Mesenteric fat pad (tissue), 1 donor: Measurements from ENCODE around the gene OSBPL5. TPM values are rescaled to one million over a fixed set of nuclear protein-coding genes. Genes with fewer than 3 reads are reported as not detected.

Source experiments
- DNase-seq: peaks from one replicate; pipeline ENCODE4 v3.0.0-alpha.2; 2020; ENCODE audit warnings: low spot score
- total RNA-seq: library from RNA; stranded (reverse); fragmentation: NEBNext Ultra II Directional; extraction: Animal tissue kit (Norgen Biotek cat#: 25700); gene quantifications from one replicate; pipeline ENCODE4 v1.2.1, GENCODE V29; 2021
- donor health status: DM: yes; HTN: yes; CAD: no.

Gene OSBPL5
- total RNA-seq, 1 donor from 2014 or later: 41.4 TPM

DNA sequence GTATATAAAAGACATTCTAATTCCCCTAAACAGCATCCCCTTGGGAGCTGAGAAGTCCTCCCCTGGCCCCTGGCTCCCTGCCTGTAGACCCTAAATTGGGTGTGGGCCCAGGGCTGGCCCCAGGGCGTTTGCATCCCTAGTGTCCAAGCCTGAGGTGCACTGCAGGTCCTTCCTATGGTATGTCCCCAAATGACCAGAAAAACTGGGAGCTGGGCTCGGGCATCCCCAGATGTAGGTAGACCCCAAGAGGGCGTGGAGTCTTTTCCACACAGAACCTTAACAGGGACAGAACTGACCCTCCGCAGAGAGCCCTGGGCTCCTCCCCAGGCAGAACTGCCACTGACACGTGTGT, 782 bp upstream of the OSBPL5 start:
- DNase-seq: no peak

DNA sequence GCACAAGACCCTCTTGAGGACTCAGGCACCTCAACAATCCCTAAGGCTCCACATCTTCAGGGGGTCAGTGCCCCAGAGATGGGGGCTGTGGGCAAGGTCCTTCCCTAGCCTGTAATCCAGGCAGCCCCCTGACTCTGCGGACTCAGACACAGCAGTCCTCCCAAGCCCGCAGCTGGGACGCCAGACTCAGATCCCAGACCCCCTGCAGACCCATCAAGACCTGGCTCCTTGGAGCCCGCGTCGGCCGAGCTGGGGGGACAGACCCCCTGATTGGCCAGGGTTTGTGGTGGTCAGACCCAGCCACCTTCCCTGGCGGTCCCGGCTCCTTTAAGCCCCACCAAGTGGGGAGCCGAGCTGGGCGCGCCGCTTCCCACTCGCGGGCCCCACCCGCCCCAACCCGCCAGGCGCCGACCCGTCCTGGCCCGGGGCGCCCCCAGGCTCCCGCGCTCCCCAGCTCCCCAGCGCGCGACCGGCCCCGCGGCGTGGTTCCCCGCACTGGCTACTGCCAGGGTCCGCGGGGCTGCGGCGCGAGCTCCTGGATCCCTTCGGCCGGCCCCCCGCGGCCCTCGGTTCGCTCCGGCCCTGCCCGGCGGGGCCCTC, 458 bp downstream of the OSBPL5 start:
- DNase-seq: no peak

DNA sequence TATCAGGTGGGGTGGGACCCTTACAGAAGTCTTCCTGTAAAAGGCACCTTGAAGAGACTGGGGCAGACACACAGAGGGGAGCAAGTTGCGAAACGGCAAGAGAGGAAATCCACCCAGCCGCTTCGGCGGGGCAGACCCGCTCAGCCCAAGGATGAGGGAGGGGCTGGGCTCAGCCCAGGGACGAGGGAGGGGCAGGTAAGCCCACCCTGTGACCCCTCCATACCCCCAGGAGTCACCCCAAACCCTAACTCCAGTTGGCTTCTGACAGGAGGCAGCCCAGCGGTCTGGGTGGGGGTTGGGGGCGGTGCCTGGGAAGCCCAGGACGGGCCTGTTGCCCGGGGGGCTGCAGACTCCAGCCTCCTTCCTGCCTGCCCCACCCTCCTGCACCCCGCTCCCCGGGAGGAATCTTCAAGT, 965 bp downstream of the OSBPL5 start:
- DNase-seq: no peak

DNA sequence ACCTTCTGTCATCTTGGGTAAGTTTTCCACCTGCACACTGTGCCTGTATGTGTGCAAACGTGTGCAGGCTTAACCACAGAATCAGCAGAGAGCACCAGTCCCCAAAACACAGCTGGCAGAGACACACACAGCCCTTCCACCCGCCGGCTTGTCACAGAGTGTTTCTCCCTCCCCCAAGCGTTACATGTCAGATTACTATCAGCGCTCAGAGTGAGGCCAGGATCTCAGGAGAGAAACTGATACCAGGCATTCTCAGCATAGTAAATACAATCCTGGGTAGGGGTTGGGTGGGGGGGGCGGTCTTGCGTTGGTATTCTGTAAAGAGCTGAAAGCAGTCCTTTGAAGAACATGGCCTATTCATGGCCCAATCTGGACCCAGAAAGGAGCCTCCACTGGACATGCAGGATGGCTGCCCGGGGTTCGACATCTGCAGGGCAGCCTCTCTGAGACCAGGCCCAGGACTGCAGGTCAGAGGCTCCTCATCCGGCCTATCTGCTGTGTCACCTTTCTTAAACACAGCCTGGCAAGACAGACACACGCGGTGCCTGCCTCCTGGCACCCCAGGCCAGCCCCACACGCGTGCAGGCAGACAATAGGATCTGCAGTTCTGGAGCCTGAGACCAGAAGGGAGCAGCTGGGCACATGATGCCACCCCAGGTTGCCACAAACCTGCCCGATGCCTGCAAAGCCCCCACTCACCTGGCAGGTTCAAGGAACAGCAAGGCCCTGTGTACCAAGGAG, 1.7 kb downstream of the OSBPL5 start:
- no peak for DNase-seq

GRCh38 chr11:3162410-3163240, 2.5 kb downstream of the OSBPL5 start:
- no peak for DNase-seq

GRCh38 chr11:3161720-3162409, 3.2 kb downstream of the OSBPL5 start:
- no peak for DNase-seq

DNA sequence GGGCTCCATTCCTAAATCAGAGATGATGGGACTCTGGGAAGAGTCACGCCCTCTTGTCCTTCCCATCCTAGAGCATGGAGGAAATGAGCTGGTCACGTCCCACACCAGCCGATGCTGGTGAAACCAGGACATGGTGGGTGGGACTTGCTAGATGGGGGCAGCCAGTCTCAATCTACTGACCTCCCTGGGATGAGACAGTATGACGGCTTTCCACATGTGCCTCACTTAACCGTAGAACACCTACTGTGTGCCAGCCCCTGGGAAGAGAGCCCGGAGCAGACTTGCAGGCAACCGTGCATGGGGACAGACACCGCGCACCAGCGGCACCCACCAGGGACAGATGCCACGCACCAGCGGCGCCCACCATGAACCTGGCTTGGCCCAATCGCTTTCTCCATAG, 3.8 kb downstream of the OSBPL5 start:
- DNase-seq: no peak

- DNase-seq: no peak
These were observed 4.7 kb downstream of the OSBPL5 start for GRCh38 chr11:3160252-3161031.

GRCh38 chr11:3159296-3160190, 5.6 kb downstream of the OSBPL5 start:
- no peak for DNase-seq

DNA sequence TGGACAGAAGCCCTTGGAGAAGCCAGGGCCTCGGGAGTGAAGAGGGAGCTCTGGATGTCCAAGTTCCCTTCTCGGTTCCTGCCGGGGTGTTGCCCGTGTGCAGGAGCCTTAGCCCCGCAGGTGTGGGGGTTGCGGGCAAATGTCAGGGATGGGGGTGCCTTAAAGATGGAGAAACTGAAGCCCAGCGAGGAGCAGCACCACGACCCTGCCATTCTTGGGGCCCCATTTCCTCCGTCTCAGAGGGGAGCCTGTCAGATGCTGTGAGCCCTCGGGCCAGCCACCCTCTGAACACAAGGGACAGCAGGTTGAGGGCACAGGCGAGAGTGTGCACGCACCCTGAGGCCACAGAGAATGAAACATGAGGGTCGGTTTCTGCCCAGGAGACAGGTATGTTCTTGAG, 6.3 kb downstream of the OSBPL5 start:
- no peak for DNase-seq

- no peak for DNase-seq
These were observed 6.9 kb downstream of the OSBPL5 start for GRCh38 chr11:3158131-3158591.

- no peak for DNase-seq
These were observed 7.6 kb downstream of the OSBPL5 start for GRCh38 chr11:3157381-3158130.

DNA sequence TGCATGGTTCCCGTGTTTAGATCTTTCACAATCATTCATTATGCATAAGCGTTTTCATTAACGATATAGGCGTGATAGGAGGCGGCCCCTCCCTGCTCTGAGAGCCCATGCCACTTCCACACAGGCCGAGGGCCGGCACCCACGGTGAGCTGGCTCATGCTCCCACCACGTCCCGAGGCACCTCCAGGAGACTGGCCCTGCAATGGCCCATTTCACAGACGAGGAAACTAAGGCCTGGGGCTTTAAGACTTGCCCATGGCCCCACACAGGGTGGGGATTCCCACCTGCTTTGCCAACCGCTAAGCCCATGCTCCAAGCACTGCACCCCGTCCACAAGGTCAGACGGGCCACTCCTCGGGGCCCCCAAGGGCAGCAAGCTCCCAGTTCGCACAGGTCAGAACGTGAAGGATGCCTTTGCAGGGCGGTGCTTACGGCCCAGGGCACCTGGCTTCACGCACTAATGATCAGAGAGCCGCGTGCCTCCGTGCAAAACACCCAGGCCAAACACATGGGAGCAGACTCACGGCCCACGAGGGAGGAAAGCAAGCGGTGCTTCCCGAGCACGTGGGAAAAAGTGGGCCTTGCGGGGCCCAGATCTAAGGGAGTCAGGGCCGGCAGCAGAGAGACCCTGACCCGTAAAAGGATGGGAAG, 8.3 kb downstream of the OSBPL5 start:
- DNase-seq: no peak

DNA sequence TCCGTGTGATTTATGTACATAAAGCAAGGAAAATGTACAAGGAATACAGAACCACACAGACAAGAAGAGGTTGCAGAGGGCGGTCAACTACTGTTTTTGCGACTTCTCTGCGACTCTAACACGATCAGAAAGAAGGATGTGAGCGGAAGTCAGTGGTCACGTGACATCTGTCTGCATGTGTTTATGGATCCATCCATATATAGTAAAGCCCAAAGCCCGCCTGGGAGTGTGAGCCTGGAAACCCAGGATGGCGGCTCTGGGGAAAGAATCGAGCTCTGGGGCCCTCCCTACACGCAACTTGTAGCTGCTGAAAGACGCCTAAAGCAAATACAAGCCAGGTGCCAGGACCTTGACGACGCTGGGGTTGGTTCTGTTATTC, 8.8 kb downstream of the OSBPL5 start:
- DNase-seq: no peak

GRCh38 chr11:3155691-3156258, 9.3 kb downstream of the OSBPL5 start:
- no peak for DNase-seq

- DNase-seq: no peak
These were observed 9.9 kb downstream of the OSBPL5 start for GRCh38 chr11:3155216-3155615.

DNA sequence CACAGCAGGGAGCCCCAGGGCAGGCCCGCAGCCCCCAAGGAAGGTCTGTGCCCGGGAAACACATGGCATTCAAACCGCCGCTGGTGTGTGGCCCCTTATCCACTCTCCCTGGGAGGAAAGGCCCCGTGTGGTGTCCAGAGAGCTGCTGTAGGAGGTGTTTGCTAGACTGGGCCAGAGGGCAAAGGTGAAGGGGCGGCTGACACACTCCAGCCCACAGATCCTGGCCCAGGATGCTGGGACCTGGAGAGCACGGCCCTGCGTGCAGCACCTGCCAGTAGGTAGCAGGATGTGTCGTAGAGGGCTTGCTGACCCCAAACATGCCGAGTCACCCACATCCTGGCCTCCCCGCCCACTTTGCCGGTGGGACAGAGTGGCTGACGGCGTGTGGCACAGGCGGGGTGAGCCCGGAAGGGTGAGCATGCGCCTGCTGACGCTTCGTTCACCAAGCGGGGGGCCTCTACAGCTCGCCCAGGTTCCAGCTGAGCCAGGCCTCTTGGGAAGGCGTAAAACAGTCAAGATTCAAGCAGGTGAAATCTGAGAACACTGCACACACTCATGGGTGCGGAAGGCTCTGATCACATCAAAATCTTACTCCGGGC, 11.0 kb downstream of the OSBPL5 start:
- no peak for DNase-seq
